A673 (cell line): Measurements from ENCODE around the gene FAM120A. TPM values are rescaled to one million over a fixed set of nuclear protein-coding genes. Genes with fewer than 3 reads are reported as not detected.

ENCODE experiments used
- BruUV-seq: library from RNA; stranded (reverse); fragments of 400-500 nt; replicated peaks from 2 replicates; lab custom pipeline; 2021; lab: Mats Ljungman, UMichigan
- CTCF ChIA-PET: fragments of 300-600 bp; sonication (Branson Sonifier 250); formaldehyde crosslinking; loops from one replicate; lab custom pipeline; 2022; ENCODE audit warnings: antibody characterized with exemption; lab: Charles Lee
- POLR2A ChIA-PET: fragments of 300-600 bp; sonication (Branson Sonifier 250); formaldehyde crosslinking; loops from one replicate; lab custom pipeline; 2022; ENCODE audit warnings: antibody characterized with exemption; ENCODE audit not compliant: low non-redundant PET; lab: Charles Lee
- DNase-seq: peaks from one replicate; pipeline ENCODE4 v3.0.0-alpha.2; 2015; ENCODE audit warnings: low spot score
- H3K27ac ChIP-seq: fragments of 200-600 bp; sonication (generic); 2 replicates; pipeline ENCODE4 v1.5.1; 2016; ENCODE audit warnings: mixed run types, low read depth, mild to moderate bottlenecking, mixed read lengths, antibody characterized with exemption, low read length; ENCODE audit not compliant: poor library complexity, severe bottlenecking
- H3K27me3 ChIP-seq: fragments of 200-600 bp; sonication (generic); replicated peaks from 2 replicates; pipeline ENCODE4 v1.6.1; 2017; ENCODE audit warnings: mixed run types, low read depth, mild to moderate bottlenecking, mixed read lengths, antibody characterized with exemption, low read length; ENCODE audit not compliant: insufficient read depth, poor library complexity
- H3K36me3 ChIP-seq: fragments of 200-600 bp; sonication (generic); 2 replicates; pipeline ENCODE4 v1.6.1; 2016; ENCODE audit warnings: mixed run types, mild to moderate bottlenecking, mixed read lengths, antibody characterized with exemption, low read length; ENCODE audit not compliant: insufficient read depth, poor library complexity, severe bottlenecking
- H3K4me1 ChIP-seq: fragments of 200-600 bp; sonication (generic); 2 replicates; pipeline ENCODE4 v1.6.1; 2017; ENCODE audit warnings: mixed run types, mild to moderate bottlenecking, mixed read lengths, antibody characterized with exemption, low read length; ENCODE audit not compliant: insufficient read depth, poor library complexity, severe bottlenecking
- H3K4me3 ChIP-seq: fragments of 200-600 bp; sonication (generic); 2 replicates; pipeline ENCODE4 v1.5.1; 2016; ENCODE audit warnings: low read depth, mixed run types, mild to moderate bottlenecking, mixed read lengths, low read length; ENCODE audit not compliant: poor library complexity, severe bottlenecking
- H3K9me3 ChIP-seq: fragments of 200-600 bp; sonication (generic); 2 replicates; pipeline ENCODE4 v1.6.1; 2016; ENCODE audit warnings: mixed run types, low read depth, mild to moderate bottlenecking, mixed read lengths, antibody characterized with exemption, low read length; ENCODE audit not compliant: poor library complexity, severe bottlenecking
- EZH2 ChIP-seq: fragments of 200-600 bp; sonication (generic); IDR thresholded peaks from 2 replicates; pipeline ENCODE4 v1.6.1; 2017; ENCODE audit warnings: borderline replicate concordance, low read depth, mild to moderate bottlenecking, mixed read lengths, antibody characterized with exemption, low read length; ENCODE audit not compliant: poor library complexity, severe bottlenecking
- intact Hi-C: fragments of 100-400 bp; cut with micrococcal nuclease; formaldehyde crosslinking; loops from one replicate; pipeline ENCODE4 v1.10.0; 2022; ENCODE audit not compliant: unreplicated experiment
- total RNA-seq: library from RNA; stranded (reverse); gene quantifications from 2 replicates; pipeline ENCODE4 v1.2.3, GENCODE V29; 2021
- TF ChIP-seq, protein P1 (sequence below): fragments of 300-800, 200-600 bp; sonication (generic); conservative IDR thresholded peaks from 2 replicates; pipeline ENCODE4 v1.5.1; 2017; ENCODE audit warnings: low read depth, mild to moderate bottlenecking, antibody characterized with exemption, low read length, moderate library complexity, mixed read lengths

FAM120A gene
- total RNA-seq, 1 experiment from 2014 or later = 91.0 TPM

DNA sequence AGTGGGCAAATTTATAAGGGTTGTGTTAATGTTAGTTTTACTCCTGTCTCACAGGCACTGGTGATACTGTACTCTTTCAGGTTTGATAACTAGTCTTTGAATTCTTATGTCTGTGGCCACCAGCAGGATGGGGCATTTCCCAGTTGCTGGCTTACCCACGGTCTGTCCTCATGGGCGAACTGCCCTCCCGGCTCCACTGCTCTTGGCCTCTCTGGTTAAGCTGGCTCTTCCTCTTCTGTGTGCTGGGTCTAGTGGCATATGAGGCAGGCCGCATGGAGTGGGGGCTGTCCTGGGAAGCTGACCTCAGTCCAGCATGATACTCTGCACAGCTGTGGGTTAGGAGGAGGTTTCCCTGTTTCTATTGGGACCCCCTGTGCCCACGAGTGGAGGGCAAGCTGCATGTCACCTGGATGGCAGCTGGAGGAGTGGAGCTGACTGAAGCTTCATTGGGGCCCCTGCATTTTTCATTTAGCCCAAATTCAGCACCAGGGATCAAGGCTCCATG, 144.4 kb downstream of the FAM120A start:
- DNase-seq = no peak
- H3K9me3 ChIP-seq = no peaks in the 10 kb centered on the region
- no peak overlapping the region for H3K27ac ChIP-seq
- H3K36me3 ChIP-seq = no peaks in the 10 kb centered on the region
- ChIA-PET POLR2A (no interaction called here), CTCF (no interaction called here)
- H3K27me3 ChIP-seq = no peaks in the 10 kb centered on the region
- H3K4me1 ChIP-seq = peaks cover 20% of the 10 kb centered on the region
- no peak overlapping the region for H3K4me3 ChIP-seq
- BruUV-seq = no TSS peak
- no peak for TF ChIP-seq EZH2
- TF ChIP-seq, protein P1, sequence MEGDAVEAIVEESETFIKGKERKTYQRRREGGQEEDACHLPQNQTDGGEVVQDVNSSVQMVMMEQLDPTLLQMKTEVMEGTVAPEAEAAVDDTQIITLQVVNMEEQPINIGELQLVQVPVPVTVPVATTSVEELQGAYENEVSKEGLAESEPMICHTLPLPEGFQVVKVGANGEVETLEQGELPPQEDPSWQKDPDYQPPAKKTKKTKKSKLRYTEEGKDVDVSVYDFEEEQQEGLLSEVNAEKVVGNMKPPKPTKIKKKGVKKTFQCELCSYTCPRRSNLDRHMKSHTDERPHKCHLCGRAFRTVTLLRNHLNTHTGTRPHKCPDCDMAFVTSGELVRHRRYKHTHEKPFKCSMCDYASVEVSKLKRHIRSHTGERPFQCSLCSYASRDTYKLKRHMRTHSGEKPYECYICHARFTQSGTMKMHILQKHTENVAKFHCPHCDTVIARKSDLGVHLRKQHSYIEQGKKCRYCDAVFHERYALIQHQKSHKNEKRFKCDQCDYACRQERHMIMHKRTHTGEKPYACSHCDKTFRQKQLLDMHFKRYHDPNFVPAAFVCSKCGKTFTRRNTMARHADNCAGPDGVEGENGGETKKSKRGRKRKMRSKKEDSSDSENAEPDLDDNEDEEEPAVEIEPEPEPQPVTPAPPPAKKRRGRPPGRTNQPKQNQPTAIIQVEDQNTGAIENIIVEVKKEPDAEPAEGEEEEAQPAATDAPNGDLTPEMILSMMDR = no peak
- intact Hi-C loops = no loop called here

- DNase-seq = no peak
- ChIA-PET POLR2A (no interaction called here), CTCF (no interaction called here)
- Histone ChIP-seq H3K4me3 (no peak overlapping the region), H3K27me3 (no peaks in the 10 kb centered on the region), H3K36me3 (no peaks in the 10 kb centered on the region), H3K27ac (no peak overlapping the region), H3K9me3 (no peaks in the 10 kb centered on the region), H3K4me1 (peaks cover 25% of the 10 kb centered on the region)
- no TSS peak for BruUV-seq
- intact Hi-C loops = no loop called here
- TF ChIP-seq, protein P1 = no peak
- TF ChIP-seq EZH2 = no peak
These were observed 144.9 kb downstream of the FAM120A start for GRCh38 chr9:93596399-93596798.

DNA sequence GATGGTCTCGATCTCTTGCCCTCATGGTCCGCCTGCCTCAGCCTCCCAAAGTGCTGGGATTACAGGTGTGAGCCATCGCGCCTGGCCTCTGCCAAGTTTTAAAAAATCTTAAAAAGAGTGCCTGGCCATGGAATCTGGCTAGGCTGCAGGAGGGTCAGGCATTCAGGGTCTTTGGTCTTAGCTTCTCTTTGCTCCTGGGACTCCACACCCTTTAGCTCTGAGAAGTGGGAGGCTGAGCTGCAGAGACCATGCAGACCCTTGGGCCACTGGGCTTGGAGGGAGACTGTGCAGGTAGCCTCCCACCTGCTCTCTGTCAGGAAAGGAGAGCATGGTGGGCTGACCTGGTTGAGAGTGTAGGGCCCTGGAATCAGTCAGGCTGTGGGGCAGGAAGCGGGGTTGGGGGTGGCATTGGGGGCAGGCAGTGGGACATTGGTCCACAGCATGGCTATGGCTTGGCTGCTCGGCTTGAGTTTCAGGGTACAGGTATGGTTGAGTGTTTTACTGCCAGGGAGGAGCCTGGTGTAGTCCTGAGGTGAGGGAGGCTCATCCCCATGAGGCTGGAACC, 145.7 kb downstream of the FAM120A start:
- Histone ChIP-seq H3K36me3 (no peaks in the 10 kb centered on the region), H3K27ac (no peak overlapping the region), H3K4me3 (no peak overlapping the region), H3K27me3 (no peaks in the 10 kb centered on the region), H3K9me3 (no peaks in the 10 kb centered on the region), H3K4me1 (peaks cover 27% of the 10 kb centered on the region)
- TF ChIP-seq, protein P1 = no peak
- no peak for TF ChIP-seq EZH2
- BruUV-seq = no TSS peak
- intact Hi-C loops = no loop called here
- DNase-seq = no peak
- ChIA-PET CTCF (interaction anchor here (0.6 kb wide), 1 partner anchor 115 kb away, joined by 4 read pairs; no protein-coding TSS in a partner anchor), POLR2A (no interaction called here)
